Keratinocyte (primary cell): ENCODE results near the gene IKZF1. TPM values are rescaled to one million over a fixed set of nuclear protein-coding genes. Genes with fewer than 3 reads are reported as not detected.

Experiments
- DNase-seq: peaks from one replicate; pipeline ENCODE4 v3.0.0-alpha.2; 2011; ENCODE audit warnings: low read depth, missing footprints, low spot score
- FAIRE-seq: peaks from 2 replicates; lab custom pipeline; 2011; peaks lifted over from hg19 to GRCh38; lab: Jason Lieb, UNC
- H2AFZ ChIP-seq: 2 replicates; pipeline ENCODE4 v1.6.0; 2012; ENCODE audit warnings: low read length, control low read depth, inconsistent platforms; ENCODE audit not compliant: control insufficient read depth
- H3K27ac ChIP-seq: 2 replicates; pipeline ENCODE4 v1.5.1; 2011; ENCODE audit warnings: low read length; ENCODE audit not compliant: control insufficient read depth, insufficient read depth
- H3K27me3 ChIP-seq: 3 replicates; pipeline ENCODE4 v1.6.0; 2011; ENCODE audit warnings: low read length; ENCODE audit not compliant: control insufficient read depth, insufficient read depth; ENCODE audit errors: extremely low read depth
- H3K36me3 ChIP-seq, 2 experiments: 2 replicates in 1 of 2; 3 replicates in 1 of 2; pipeline ENCODE4 v1.5.1; 2011; ENCODE audit warnings: low read length in 2 of 2, mild to moderate bottlenecking in 1 of 2; ENCODE audit not compliant: control insufficient read depth in 2 of 2, insufficient read depth in 2 of 2; ENCODE audit errors: extremely low read depth in 1 of 2
- H3K4me1 ChIP-seq: 3 replicates; pipeline ENCODE4 v1.5.1; 2011; ENCODE audit warnings: low read length; ENCODE audit not compliant: control insufficient read depth, insufficient read depth; ENCODE audit errors: extremely low read depth
- H3K4me2 ChIP-seq: 3 replicates; pipeline ENCODE4 v1.6.0; 2011; ENCODE audit warnings: low read depth, low read length; ENCODE audit not compliant: control insufficient read depth, insufficient read depth; ENCODE audit errors: extremely low read depth
- H3K4me3 ChIP-seq, 3 experiments: fragments of 200-600 bp in 1 of 3; sonication (generic) in 1 of 3; 2 replicates in 2 of 3; 3 replicates in 1 of 3; pipeline ENCODE4 v1.5.1; 2011 to 2016; ENCODE audit warnings: low read length in 3 of 3, mild to moderate bottlenecking in 3 of 3, control low read depth in 2 of 3, inconsistent platforms in 1 of 3, low read depth in 1 of 3, mixed read lengths in 1 of 3, mixed run types in 1 of 3, moderate library complexity in 1 of 3; ENCODE audit not compliant: control insufficient read depth in 2 of 3, insufficient read depth in 2 of 3; ENCODE audit errors: extremely low read depth in 1 of 3
- H3K79me2 ChIP-seq: 2 replicates; pipeline ENCODE4 v1.6.0; 2012; ENCODE audit warnings: low read length; ENCODE audit not compliant: control insufficient read depth, insufficient read depth
- H3K9ac ChIP-seq: 3 replicates; pipeline ENCODE4 v1.6.0; 2011; ENCODE audit warnings: low read length; ENCODE audit not compliant: control insufficient read depth, insufficient read depth; ENCODE audit errors: extremely low read depth
- H3K9me1 ChIP-seq: 3 replicates; pipeline ENCODE4 v1.6.0; 2011; ENCODE audit warnings: low read length; ENCODE audit not compliant: control insufficient read depth, insufficient read depth; ENCODE audit errors: extremely low read depth
- H3K9me3 ChIP-seq: 2 replicates; pipeline ENCODE4 v1.5.1; 2012; ENCODE audit warnings: low read depth, low read length; ENCODE audit not compliant: control insufficient read depth
- H4K20me1 ChIP-seq: 3 replicates; pipeline ENCODE4 v1.6.0; 2011; ENCODE audit warnings: low read length; ENCODE audit not compliant: control insufficient read depth, insufficient read depth; ENCODE audit errors: extremely low read depth
- EZH2 ChIP-seq: IDR thresholded peaks from one replicate; pipeline ENCODE4 v1.6.1; 2012; ENCODE audit warnings: inconsistent platforms, mild to moderate bottlenecking, low read length, moderate library complexity
- dilution Hi-C: fragments of 300-500 bp; cut with MboI; formaldehyde crosslinking; loops from one replicate; pipeline ENCODE4 v1.7.0; 2020; ENCODE audit warnings: low sequenced_read_pairs; ENCODE audit not compliant: extremely low pct_ligation_motif_present
- polyA plus RNA-seq, 5 experiments: library from polyadenylated mRNA; depleted of rRNA in 3 of 5; stranded (reverse) in 3 of 5; stranded (forward) in 1 of 5; unstranded in 1 of 5; fragments of >200 nt; gene quantifications; 1 replicate in 1 of 5; 2 replicates in 3 of 5; 3 replicates in 1 of 5; pipeline versions ENCODE4 v1.2.1 to v1.2.3, GENCODE V29; 2011 to 2012; ENCODE audit warnings: missing spikeins in 2 of 5, low read depth in 1 of 5, low replicate concordance in 1 of 5
- TF ChIP-seq, protein P1 (sequence below), 3 experiments: IDR thresholded peaks in 1 of 3; conservative IDR thresholded peaks in 1 of 3; optimal IDR thresholded peaks in 1 of 3; 2 replicates in 2 of 3; 3 replicates in 1 of 3; pipeline versions ENCODE3 to v1.5.1; 2011; ENCODE audit warnings: low read length in 3 of 3, mild to moderate bottlenecking in 3 of 3, moderate library complexity in 2 of 3, control low read depth in 1 of 3, inconsistent platforms in 1 of 3; ENCODE audit not compliant: insufficient read depth in 2 of 3; ENCODE audit errors: extremely low read depth in 1 of 3

Gene IKZF1
- polyA plus RNA-seq, 1 donor (not counting 4 experiments of a cell fraction or from before 2014, with no cell fraction given), result not detected

DNA sequence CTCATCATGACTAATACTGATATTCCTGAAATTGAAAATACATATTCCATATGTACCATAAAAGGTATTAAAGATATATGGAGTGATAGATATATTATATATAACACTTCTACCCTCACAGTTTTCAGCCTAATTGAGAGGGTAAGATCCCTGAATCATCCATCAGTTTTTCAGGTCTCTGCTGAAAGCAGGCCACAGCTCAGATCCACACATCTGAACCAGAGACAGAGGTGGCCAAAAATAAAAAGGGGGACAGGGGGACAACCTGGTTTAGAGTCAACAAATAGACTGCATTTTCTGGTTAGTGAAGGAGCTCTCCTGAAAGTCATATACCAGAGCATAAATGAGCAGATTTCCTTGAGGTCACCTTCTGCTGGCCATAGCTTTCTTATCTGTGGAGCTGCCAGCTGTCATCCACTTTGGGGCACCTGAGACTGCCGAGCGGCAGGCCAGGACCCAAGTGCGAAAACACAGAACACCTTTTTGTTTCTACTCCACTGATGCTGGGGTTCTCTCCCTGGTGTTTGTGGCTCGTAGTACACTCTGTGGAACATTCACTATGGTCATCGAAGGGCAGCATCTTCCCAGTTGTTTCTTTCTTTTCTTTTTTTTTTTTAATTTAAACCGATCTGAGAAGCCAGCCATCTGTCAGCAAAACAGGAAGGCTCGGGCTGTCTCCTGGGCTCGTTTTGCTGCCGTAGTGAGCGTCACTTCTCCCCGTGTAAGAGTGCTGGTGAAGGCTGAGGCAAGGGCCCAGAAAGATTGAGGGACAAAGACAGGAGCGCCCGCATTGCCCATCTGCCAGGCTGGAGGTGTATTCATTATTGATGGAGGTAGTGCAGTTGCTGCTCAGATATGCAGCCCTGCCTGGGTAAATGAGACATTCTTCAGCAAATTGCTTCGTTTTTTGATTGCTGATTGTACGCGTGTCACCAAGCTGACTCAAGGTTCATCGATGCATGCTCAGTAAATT lies 13.5 kb downstream of the IKZF1 start:
- FAIRE-seq, result no peak
- no peaks in the 10 kb centered on the region for H3K79me2 ChIP-seq
- H3K27me3 ChIP-seq, result peaks cover 3% of the 10 kb centered on the region
- no peak overlapping the region for H3K4me3 ChIP-seq
- no peak for TF ChIP-seq EZH2
- TF ChIP-seq, protein P1, sequence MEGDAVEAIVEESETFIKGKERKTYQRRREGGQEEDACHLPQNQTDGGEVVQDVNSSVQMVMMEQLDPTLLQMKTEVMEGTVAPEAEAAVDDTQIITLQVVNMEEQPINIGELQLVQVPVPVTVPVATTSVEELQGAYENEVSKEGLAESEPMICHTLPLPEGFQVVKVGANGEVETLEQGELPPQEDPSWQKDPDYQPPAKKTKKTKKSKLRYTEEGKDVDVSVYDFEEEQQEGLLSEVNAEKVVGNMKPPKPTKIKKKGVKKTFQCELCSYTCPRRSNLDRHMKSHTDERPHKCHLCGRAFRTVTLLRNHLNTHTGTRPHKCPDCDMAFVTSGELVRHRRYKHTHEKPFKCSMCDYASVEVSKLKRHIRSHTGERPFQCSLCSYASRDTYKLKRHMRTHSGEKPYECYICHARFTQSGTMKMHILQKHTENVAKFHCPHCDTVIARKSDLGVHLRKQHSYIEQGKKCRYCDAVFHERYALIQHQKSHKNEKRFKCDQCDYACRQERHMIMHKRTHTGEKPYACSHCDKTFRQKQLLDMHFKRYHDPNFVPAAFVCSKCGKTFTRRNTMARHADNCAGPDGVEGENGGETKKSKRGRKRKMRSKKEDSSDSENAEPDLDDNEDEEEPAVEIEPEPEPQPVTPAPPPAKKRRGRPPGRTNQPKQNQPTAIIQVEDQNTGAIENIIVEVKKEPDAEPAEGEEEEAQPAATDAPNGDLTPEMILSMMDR (optimal IDR thresholded peaks at IDR 0.05 in 1 of 3, IDR thresholded peaks at IDR 0.05 in 1 of 3, conservative IDR thresholded peaks at IDR 0.05 in 1 of 3; ENCODE audit: extremely low read depth in 1 of 3, insufficient read depth in 2 of 3, low read length in 3 of 3), result no peak
- no peaks in the 10 kb centered on the region for H4K20me1 ChIP-seq
- H3K9ac ChIP-seq, result no peak overlapping the region
- H2AFZ ChIP-seq, result no peak overlapping the region
- no peaks in the 10 kb centered on the region for H3K9me1 ChIP-seq
- no peak for DNase-seq
- H3K36me3 ChIP-seq, result no peaks in the 10 kb centered on the region
- no peak overlapping the region for H3K27ac ChIP-seq
- no peak overlapping the region for H3K4me2 ChIP-seq
- dilution Hi-C loops, result no loop called here
- no peaks in the 10 kb centered on the region for H3K4me1 ChIP-seq
- no peaks in the 10 kb centered on the region for H3K9me3 ChIP-seq

DNA sequence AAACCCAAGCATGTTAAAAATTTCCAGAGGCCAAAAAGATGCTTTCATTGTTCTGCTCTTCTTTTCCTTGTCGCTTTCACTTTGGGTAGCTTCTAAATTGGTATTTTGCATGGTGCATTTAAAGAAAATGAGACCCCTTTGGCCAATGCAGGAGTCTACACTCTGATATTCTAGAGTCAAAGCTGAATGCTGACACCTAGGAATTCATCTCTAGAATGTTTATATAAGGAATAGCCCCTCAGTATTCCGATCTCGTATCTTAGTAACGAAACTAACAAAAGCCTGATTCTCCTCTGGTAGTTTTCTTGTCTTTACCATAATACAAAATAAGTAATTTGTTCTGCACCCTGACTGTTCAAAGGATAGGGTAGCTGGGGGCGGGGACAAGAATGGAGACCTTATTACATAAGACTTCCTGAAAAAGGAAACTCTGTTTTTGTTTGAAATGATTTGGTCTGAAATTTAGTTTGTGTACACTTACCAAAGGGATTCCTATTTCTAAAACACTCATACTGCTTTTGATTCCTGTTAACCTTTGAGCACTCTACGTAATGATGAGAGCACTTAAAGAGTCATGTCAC lies 17.1 kb downstream of the IKZF1 start:
- Histone ChIP-seq H3K9me1 (no peaks in the 10 kb centered on the region), H3K27me3 (no peaks in the 10 kb centered on the region), H3K4me3 (no peak overlapping the region), H2AFZ (no peak overlapping the region), H3K4me1 (no peaks in the 10 kb centered on the region), H3K27ac (no peak overlapping the region), H3K4me2 (no peak overlapping the region), H3K9ac (no peak overlapping the region), H3K36me3 (no peaks in the 10 kb centered on the region), H4K20me1 (no peaks in the 10 kb centered on the region), H3K9me3 (no peaks in the 10 kb centered on the region), H3K79me2 (no peaks in the 10 kb centered on the region)
- dilution Hi-C loops, result no loop called here
- TF ChIP-seq, protein P1 (optimal IDR thresholded peaks at IDR 0.05 in 1 of 3, IDR thresholded peaks at IDR 0.05 in 1 of 3, conservative IDR thresholded peaks at IDR 0.05 in 1 of 3; ENCODE audit: extremely low read depth in 1 of 3, insufficient read depth in 2 of 3, low read length in 3 of 3), result no peak
- no peak for TF ChIP-seq EZH2
- DNase-seq (no peak), FAIRE-seq (no peak)
